Right hindlimb (tissue), 1 donor: ENCODE data around the gene CCL21.
"Not testable (repeated sequence)": the region's sequence is repeated elsewhere in the genome, so short reads cannot be mapped to it uniquely, and the experiment has no call there.

Experiments used
- DNase-seq: peaks from one replicate; pipeline ENCODE4 v3.0.0-alpha.2; 2018

Gene CCL21, protein sequence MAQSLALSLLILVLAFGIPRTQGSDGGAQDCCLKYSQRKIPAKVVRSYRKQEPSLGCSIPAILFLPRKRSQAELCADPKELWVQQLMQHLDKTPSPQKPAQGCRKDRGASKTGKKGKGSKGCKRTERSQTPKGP

GRCh38 chr9:34710023-34710422 lies at the start of gene CCL21:
Gene CCL21, minus strand, starts transcription at chr9:34710136. Its CDS starts 70 bp downstream, at chr9:34710066.
- no peak for DNase-seq

- DNase-seq: no peak
These were observed 49.6 kb upstream of the CCL21 start for GRCh38 chr9:34759432-34760134.

GRCh38 chr9:34750320-34750719 lies 40.4 kb upstream of the CCL21 start:
- not testable (repeated sequence) for DNase-seq

DNA sequence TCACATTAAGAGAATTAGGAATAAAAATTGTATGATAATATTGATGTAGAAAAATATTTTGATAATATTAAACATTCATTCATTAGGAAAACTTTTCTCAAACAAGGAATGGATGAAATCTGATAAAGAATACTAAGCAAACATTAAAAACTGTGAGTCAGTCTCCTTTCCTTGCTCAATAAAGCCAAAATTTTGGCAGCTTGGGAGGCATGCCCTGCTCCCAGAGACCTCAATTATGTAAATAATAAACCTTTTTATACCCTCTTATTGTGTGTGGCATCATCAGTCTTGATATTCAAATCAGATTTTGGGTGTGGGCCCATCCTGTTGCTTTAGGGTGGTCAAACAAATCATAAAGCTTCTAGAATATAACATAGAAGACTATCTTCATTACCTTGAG lies 36.6 kb upstream of the CCL21 start:
- no peak for DNase-seq

- DNase-seq: peak; percentile 69
These were observed 34.6 kb upstream of the CCL21 start for GRCh38 chr9:34744295-34745221.

DNA sequence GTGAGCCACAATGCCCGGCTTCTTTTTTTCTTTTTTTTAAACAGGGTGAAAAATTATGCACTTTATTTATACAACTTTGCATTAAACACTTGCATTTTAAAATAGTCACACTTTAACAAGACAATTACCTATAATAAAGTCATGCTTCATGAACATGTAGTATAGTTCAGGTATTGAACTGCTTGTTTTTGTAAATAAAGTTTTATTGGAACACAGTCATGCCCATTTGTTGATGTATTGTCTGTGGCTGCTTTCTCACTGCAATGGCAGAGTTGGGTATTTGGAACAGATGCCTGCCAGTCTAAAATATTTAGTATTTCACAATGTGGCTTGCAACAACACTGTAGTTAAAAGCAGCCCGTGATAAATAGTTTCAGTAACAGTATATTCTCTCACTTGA lies 32.8 kb upstream of the CCL21 start:
- DNase-seq: no peak

DNA sequence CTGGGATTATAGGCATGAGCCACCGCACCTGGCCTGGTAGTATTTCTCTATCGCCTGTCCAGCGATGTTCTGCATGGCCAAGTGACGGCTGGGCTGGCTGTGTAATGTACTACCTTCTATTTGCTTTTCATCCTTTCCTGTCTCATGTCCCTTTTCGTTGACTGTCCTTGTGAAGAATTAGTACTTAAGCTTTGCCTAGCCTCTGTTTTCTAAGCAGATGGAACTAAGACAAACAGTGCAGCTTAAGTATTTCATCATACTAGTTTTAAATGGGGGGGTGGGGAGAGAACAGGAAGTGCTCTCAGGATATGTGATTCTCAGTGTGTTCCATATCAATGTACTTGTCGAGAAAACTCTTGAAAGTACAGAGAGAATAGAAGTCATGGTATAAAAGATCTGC lies 31.7 kb upstream of the CCL21 start:
- no peak for DNase-seq

- DNase-seq: not testable (repeated sequence)
These were observed 30.2 kb upstream of the CCL21 start for GRCh38 chr9:34740176-34740575.

DNA sequence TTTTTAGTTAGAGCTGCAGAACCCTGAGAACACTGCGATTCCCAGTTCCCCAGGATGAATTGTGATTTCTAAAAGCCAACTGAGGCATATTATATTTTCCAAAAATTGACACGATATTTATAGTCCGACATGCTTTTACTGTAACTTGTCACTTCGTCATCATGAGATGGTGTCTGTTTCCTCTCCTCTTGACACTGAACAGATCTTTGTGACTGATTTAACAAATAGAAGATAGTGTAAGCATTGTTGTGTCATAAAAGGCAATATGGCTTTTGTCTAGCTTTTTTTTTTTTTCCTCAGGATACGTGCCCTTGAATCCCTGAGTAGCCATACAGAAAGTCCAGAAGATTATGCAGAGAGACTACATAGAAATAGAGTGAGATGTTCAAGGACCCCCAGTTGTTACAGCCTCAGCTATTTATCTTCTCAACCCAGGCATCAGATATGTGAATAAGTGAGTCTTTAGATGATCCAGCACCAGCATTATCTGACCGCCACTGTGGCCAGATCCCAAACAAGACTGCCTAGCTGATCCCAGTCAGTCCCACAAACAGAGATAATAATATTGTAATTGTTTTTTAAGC lies 27.8 kb upstream of the CCL21 start:
- DNase-seq: no peak

DNA sequence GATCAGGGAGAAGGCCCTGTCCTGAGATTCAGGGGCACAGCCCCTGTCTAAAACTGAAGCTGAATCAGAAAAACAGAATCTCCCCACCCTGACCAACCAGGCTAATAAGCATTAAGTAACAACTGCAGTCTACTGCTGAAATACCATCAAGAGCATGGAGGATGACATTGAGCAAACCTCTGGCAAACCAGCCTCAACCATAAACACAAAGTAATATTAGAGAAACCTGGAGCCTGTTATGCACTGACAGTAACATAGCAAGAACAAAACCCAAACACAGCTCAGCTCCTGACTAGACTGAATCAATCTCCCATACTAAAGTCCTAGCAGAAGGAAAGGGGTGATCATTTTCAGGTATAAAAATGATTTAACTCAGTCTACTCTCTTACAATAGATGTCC lies 24.8 kb upstream of the CCL21 start:
- DNase-seq: no peak

DNA sequence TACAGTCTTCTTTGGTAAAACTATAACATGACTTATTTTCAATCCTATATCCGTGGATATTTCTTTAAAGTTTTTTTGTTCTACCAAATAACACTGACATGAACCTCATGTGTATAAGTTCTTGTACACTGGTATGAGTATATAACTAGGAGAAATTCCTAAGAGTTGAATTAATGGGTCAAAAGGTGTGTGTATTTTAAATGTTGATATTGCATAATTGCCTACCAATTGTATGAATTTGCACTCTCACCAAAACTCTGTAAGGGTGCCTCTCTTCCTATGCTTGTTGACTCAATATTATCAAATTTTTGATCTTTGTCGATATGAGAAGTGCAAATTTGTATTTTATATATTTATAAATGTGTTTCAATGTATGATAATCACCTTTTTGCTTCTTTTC lies 22.9 kb upstream of the CCL21 start:
- no peak for DNase-seq

DNA sequence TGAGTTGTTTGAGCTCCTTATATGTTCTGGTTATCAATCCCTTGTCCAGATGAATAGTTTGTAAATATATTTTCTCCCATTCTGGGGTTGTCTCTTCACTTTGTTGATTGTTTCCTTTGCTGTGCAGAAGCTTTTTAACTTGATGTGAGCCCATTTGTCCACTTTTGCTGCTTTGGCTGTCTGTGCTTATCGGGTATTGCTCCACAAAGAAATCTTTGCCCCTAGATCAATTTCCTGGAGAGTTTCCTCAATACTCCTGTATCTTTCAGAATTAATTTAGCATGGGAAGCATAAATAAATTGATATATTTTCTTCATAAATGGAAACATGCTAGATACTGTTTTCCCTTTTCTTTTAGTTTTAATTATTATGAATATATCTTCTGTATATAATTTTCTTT lies 22.5 kb upstream of the CCL21 start:
- no peak for DNase-seq

- DNase-seq: no peak
These were observed 13.2 kb upstream of the CCL21 start for GRCh38 chr9:34723141-34723540.

DNA sequence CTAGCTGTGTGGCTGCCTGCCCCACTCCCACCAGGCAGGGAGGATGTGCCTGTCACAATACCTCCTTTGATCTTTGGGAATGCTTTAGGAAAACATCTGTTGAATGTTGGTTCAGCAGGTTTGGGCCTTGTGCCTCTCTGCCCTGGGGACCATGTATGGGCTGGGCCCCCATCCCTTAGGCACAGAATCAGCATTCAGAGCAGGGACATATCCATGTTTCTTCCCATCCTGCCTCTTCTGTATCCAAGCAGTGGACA lies 9.8 kb upstream of the CCL21 start:
- DNase-seq: not testable (repeated sequence)

DNA sequence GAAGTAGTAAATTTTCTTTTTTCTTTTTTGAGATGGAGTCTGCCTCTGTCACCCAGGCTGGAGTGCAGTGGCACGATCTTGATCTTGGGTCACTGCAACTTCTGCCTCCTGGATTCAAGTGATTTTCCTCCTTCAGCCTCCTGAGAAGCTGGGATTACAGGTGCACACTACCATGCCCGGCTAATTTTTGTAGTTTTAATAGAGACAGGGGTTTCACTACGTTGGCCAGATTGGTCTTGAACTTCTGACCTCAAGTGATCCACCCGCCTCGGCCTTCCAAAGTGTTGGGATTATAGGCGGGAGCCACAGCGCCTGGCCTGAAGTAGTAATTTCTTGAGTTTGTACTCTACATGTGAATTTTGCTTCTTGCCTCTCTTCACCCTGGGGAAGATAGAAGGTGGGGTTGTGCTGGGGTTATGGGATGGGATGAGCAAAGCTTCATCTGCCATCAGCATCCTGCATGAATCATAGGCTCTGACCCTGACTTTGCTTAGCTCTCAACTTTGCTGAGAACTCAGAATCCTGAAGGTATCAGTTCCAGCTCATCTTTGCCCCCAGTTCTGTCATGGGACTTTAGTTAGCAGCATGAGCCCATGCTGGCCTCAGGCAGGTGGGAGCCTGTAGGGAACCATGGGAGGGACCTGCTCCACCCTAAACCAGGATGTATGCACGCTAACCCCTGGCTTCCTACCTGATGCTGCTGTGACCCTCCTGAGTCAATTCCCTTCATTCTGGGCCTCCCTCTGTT lies 9.3 kb upstream of the CCL21 start:
- no peak for DNase-seq

DNA sequence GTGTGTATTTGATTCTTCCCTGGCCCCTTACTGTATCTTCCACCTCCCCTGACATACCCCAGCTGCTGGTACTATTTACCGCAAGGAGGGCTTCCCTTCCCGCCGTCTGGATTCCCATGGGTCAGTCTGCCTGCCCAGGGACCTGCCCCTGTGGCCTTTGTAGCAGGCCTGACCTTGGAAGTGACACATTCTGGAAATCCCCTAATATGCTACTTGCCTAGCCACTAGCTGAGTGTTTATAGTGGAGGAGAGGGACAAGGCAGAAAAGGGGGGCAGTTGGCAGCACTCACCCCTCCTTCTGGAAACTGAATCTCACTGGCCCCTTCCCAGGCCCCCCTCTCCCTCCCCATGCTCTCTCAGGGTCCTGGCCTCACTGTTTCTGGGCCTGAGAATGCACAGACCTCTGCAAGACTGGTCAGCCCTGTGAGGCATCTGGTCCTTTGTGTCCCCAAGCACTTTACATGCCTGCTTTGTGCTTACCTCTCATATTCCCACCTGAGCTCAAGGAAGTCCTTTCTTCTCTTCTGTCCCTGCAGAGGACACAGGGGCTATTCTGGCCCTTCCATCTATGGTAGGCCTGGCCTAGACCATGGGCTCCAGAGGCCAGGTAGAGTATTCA lies 8.2 kb upstream of the CCL21 start:
- DNase-seq: no peak

GRCh38 chr9:34716711-34717110 lies 6.8 kb upstream of the CCL21 start:
- no peak for DNase-seq

DNA sequence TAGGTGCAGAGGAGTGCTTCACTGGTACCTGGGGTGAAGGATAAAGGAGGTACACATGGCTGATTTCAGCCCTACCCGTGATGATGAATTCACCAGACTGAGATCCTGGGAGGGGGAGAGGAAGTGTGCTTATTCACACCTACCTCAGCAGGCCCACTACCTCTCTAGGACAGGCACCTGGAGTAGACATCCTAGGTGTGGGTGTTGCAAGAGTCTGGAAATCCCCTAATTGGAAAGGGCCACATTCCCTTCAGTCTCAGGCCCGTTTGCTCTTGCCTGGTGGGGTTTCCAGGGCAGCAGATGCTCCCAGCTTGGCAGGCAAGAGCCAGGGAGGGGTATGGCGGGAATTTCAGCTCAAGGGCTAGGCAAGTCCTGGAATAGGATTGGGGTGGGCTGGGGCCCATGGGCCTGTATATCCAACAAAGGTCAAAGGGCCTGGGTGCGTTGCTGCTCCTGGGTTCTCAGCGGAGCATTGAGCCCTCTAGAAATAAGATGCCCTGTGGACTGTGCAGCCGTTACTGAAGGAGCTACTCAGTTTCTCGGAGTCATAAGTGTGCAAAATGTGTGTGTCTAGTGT lies 5.8 kb upstream of the CCL21 start:
- DNase-seq: no peak

- no peak for DNase-seq
These were observed 4.1 kb upstream of the CCL21 start for GRCh38 chr9:34714007-34714406.

DNA sequence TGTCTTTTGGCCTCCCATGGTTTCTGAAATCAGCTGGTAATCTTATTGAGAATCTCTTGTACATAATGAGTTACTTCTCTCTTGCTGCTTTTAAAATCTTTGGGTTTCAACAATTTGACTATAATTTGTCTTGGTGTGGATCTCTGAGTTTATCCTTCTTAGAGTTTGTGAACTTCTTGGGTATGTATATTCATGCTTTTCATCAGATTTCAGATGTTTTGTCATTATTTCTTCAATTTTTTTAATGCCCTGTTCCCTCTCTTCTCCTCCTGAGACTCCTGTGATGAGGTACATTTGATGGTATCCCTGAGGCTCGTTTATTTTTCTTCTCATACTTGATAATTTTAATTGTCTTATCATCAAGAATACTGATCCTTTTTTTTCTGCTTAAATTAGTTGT lies 2.2 kb upstream of the CCL21 start:
- DNase-seq: no peak

DNA sequence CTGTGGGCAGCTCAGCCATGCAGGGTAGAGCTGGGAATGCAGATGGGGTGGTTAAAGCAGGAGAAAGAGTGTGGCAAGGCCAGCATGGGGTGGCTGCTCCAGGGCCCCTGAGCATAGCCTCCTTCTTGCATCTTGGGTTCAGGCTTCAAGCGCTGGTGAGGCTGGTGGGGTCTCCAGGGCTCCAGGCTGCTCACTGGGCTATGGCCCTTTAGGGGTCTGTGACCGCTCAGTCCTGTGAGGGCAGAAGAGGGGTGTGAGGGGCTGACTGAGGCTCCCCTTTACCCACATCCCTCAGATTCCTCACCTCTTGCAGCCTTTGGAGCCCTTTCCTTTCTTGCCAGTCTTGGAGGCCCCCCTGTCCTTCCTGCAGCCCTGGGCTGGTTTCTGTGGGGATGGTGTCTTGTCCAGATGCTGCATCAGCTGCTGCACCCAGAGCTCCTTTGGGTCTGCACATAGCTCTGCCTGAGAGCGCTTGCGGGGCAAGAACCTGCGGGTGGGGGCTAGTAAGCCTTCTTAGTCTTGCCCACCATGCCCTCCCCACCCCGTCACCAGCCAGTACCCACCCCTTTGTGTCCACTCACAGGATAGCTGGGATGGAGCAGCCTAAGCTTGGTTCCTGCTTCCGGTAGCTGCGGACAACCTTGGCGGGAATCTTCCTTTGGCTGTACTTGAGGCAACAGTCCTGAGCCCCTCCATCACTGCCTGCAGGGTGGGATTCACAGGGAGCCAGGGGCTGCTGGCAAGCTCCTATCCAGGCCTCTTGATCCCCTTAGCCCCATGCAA lies 549 bp downstream of the CCL21 start:
- DNase-seq: no peak
